ENCODE data around the gene XCL1.

DNA sequence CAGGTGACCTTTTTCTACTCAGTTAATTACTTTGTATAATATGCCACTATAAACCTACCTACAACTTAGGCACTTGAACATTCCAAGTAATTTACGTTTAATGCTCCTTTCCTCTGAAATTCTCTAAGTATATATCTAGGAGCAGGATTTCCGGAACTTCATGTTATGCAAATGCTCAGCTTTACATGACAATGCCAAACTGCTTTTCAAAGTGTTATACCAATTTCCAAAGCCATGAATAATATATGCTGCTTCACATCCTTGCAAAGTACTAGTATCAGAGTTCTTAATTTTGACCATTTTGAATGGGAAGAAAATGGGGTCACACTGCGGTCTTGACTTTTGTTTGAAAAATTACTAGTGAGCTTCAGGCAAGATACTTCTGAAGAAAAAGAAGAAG lies 5.8 kb upstream of the XCL1 start:
- TF ChIP-seq CTCF (IDR thresholded peaks at IDR 0.05 in 8 of 11, conservative IDR thresholded peaks at IDR 0.05 in 3 of 11) (no peak), POLR2AphosphoS5 (IDR thresholded peaks at IDR 0.05) (no peak)
